A673 (cell line): Measurements from ENCODE around the gene POLA1. TPM values are rescaled to one million over a fixed set of nuclear protein-coding genes. Genes with fewer than 3 reads are reported as not detected.

Experiments
- BruUV-seq: library from RNA; stranded (reverse); fragments of 400-500 nt; replicated peaks from 2 replicates; lab custom pipeline; 2021; lab: Mats Ljungman, UMichigan
- CTCF ChIA-PET: fragments of 300-600 bp; sonication (Branson Sonifier 250); formaldehyde crosslinking; loops from one replicate; lab custom pipeline; 2022; ENCODE audit warnings: antibody characterized with exemption; lab: Charles Lee
- POLR2A ChIA-PET: fragments of 300-600 bp; sonication (Branson Sonifier 250); formaldehyde crosslinking; loops from one replicate; lab custom pipeline; 2022; ENCODE audit warnings: antibody characterized with exemption; ENCODE audit not compliant: low non-redundant PET; lab: Charles Lee
- DNase-seq: peaks from one replicate; pipeline ENCODE4 v3.0.0-alpha.2; 2015; ENCODE audit warnings: low spot score
- H3K27ac ChIP-seq: fragments of 200-600 bp; sonication (generic); 2 replicates; pipeline ENCODE4 v1.5.1; 2016; ENCODE audit warnings: mixed run types, low read depth, mild to moderate bottlenecking, mixed read lengths, antibody characterized with exemption, low read length; ENCODE audit not compliant: poor library complexity, severe bottlenecking
- H3K27me3 ChIP-seq: fragments of 200-600 bp; sonication (generic); replicated peaks from 2 replicates; pipeline ENCODE4 v1.6.1; 2017; ENCODE audit warnings: mixed run types, low read depth, mild to moderate bottlenecking, mixed read lengths, antibody characterized with exemption, low read length; ENCODE audit not compliant: insufficient read depth, poor library complexity
- H3K36me3 ChIP-seq: fragments of 200-600 bp; sonication (generic); 2 replicates; pipeline ENCODE4 v1.6.1; 2016; ENCODE audit warnings: mixed run types, mild to moderate bottlenecking, mixed read lengths, antibody characterized with exemption, low read length; ENCODE audit not compliant: insufficient read depth, poor library complexity, severe bottlenecking
- H3K4me1 ChIP-seq: fragments of 200-600 bp; sonication (generic); 2 replicates; pipeline ENCODE4 v1.6.1; 2017; ENCODE audit warnings: mixed run types, mild to moderate bottlenecking, mixed read lengths, antibody characterized with exemption, low read length; ENCODE audit not compliant: insufficient read depth, poor library complexity, severe bottlenecking
- H3K4me3 ChIP-seq: fragments of 200-600 bp; sonication (generic); 2 replicates; pipeline ENCODE4 v1.5.1; 2016; ENCODE audit warnings: low read depth, mixed run types, mild to moderate bottlenecking, mixed read lengths, low read length; ENCODE audit not compliant: poor library complexity, severe bottlenecking
- H3K9me3 ChIP-seq: fragments of 200-600 bp; sonication (generic); 2 replicates; pipeline ENCODE4 v1.6.1; 2016; ENCODE audit warnings: mixed run types, low read depth, mild to moderate bottlenecking, mixed read lengths, antibody characterized with exemption, low read length; ENCODE audit not compliant: poor library complexity, severe bottlenecking
- EZH2 ChIP-seq: fragments of 200-600 bp; sonication (generic); IDR thresholded peaks from 2 replicates; pipeline ENCODE4 v1.6.1; 2017; ENCODE audit warnings: borderline replicate concordance, low read depth, mild to moderate bottlenecking, mixed read lengths, antibody characterized with exemption, low read length; ENCODE audit not compliant: poor library complexity, severe bottlenecking
- intact Hi-C: fragments of 100-400 bp; cut with micrococcal nuclease; formaldehyde crosslinking; loops from one replicate; pipeline ENCODE4 v1.10.0; 2022; ENCODE audit not compliant: unreplicated experiment
- total RNA-seq: library from RNA; stranded (reverse); gene quantifications from 2 replicates; pipeline ENCODE4 v1.2.3, GENCODE V29; 2021
- TF ChIP-seq, protein P1 (sequence below): fragments of 300-800, 200-600 bp; sonication (generic); conservative IDR thresholded peaks from 2 replicates; pipeline ENCODE4 v1.5.1; 2017; ENCODE audit warnings: low read depth, mild to moderate bottlenecking, antibody characterized with exemption, low read length, moderate library complexity, mixed read lengths

Gene POLA1
- total RNA-seq, 1 experiment from 2014 or later = 44.9 TPM

DNA sequence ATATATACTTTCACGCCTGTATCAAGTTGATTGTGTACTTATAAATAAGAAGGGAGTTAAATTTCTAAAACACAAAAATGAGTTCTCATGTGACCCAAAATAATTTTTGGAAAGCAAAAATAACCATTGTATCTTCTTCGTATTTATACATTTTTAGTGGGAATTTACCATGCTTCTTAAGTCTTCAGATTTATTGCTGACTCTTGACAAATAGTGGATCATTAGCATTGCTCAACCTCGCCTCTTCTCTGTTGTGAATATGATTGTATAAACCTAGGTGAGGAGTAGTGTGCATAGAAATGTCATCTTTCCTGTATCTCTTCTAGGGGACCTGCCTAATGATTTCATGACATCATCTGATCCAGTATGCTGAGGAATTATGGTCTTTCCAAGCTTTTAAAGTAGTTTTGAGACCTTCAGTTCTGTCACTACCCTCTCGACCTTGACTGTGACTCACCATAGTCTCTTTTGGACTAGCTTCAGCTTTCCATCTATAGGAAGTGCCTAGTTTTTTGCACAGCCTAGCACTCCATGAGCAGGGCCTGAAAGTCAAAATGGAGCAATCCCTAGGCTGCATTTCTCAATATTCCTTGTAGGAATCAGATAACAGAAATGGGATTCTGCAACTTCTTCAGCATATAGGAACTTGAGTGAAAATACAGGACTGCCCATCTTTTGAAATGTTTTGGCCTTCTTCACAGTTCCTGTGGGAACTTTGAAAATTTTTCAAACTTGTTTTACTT, 164.5 kb downstream of the POLA1 start:
- no peaks in the 10 kb centered on the region for H3K9me3 ChIP-seq
- BruUV-seq = no TSS peak
- TF ChIP-seq EZH2 = no peak
- TF ChIP-seq, protein P1, sequence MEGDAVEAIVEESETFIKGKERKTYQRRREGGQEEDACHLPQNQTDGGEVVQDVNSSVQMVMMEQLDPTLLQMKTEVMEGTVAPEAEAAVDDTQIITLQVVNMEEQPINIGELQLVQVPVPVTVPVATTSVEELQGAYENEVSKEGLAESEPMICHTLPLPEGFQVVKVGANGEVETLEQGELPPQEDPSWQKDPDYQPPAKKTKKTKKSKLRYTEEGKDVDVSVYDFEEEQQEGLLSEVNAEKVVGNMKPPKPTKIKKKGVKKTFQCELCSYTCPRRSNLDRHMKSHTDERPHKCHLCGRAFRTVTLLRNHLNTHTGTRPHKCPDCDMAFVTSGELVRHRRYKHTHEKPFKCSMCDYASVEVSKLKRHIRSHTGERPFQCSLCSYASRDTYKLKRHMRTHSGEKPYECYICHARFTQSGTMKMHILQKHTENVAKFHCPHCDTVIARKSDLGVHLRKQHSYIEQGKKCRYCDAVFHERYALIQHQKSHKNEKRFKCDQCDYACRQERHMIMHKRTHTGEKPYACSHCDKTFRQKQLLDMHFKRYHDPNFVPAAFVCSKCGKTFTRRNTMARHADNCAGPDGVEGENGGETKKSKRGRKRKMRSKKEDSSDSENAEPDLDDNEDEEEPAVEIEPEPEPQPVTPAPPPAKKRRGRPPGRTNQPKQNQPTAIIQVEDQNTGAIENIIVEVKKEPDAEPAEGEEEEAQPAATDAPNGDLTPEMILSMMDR = no peak
- H3K4me3 ChIP-seq = no peak overlapping the region
- H3K36me3 ChIP-seq = no peaks in the 10 kb centered on the region
- H3K27ac ChIP-seq = no peak overlapping the region
- intact Hi-C loops = no loop called here
- H3K27me3 ChIP-seq = peaks cover 11% of the 10 kb centered on the region
- peaks cover 4% of the 10 kb centered on the region for H3K4me1 ChIP-seq
- CTCF ChIA-PET = no interaction called here
- POLR2A ChIA-PET = no interaction called here
- no peak for DNase-seq

- no TSS peak for BruUV-seq
- ChIA-PET CTCF (no interaction called here), POLR2A (no interaction called here)
- Histone ChIP-seq H3K4me3 (no peak overlapping the region), H3K36me3 (no peaks in the 10 kb centered on the region), H3K27ac (no peak overlapping the region), H3K9me3 (no peaks in the 10 kb centered on the region), H3K27me3 (peaks cover 11% of the 10 kb centered on the region), H3K4me1 (peaks cover 4% of the 10 kb centered on the region)
- intact Hi-C loops = no loop called here
- TF ChIP-seq EZH2 = no peak
- TF ChIP-seq, protein P1 = no peak
- DNase-seq = no peak
Measured at GRCh38 chrX:24859211-24859841, 165.6 kb downstream of the POLA1 start.

DNA sequence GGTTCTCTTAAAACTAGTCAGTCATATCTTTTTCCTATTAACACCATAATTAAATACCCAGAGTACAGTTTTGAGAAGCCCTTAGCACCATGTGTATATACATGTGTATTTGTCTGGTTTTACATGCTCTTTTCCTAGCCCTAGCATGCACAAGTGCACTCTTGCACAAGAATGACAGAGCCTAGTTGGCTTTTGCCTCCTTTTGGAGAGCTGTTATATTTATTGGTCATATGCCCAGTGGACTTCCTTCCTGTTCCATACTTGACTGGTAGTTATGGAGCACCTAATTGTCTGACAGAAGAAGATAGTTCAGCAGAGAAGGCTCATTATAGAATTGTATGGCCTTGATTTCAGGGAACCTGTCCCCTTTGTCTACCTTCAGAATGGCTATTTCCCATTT, 166.4 kb downstream of the POLA1 start:
- ChIA-PET CTCF (interaction anchor here (0.8 kb wide), 1 partner anchor 21 kb away, joined by 3 read pairs; no protein-coding TSS in a partner anchor), POLR2A (no interaction called here)
- Histone ChIP-seq H3K27me3 (peaks cover 11% of the 10 kb centered on the region), H3K36me3 (no peaks in the 10 kb centered on the region), H3K4me1 (peaks cover 4% of the 10 kb centered on the region), H3K9me3 (no peaks in the 10 kb centered on the region), H3K27ac (no peak overlapping the region), H3K4me3 (no peak overlapping the region)
- intact Hi-C loops = no loop called here
- no peak for DNase-seq
- TF ChIP-seq EZH2 = no peak
- TF ChIP-seq, protein P1 = no peak
- BruUV-seq = no TSS peak
